ENCODE data around the gene SLC2A13.

- TF ChIP-seq CTCF (IDR thresholded peaks at IDR 0.05) = no peak
- no peak for TF ChIP-seq EP300 (IDR thresholded peaks at IDR 0.05)
These were observed 182.5 kb downstream of the SLC2A13 start for GRCh38 chr12:39923364-39923763.

All from tibial nerve (tissue), 4 donors.